HCT116 (cell line): Measurements from ENCODE around the gene LIN7B.
"Not testable (repeated sequence)": the region's sequence is repeated elsewhere in the genome, so short reads cannot be mapped to it uniquely, and the experiment has no call there.

Experiments used
- CEBPB ChIP-seq: IDR thresholded peaks from 2 replicates; pipeline ENCODE4 v1.6.1; 2012; ENCODE audit warnings: low read depth
- CTCF ChIP-seq, 3 experiments: fragments of 200-600 bp in 1 of 3; sonication (generic) in 1 of 3; IDR thresholded peaks in 2 of 3; conservative IDR thresholded peaks in 1 of 3; 2 replicates each; pipeline ENCODE4 v1.5.1; 2012 to 2017; ENCODE audit warnings: low read depth in 2 of 3, low read length in 2 of 3, antibody characterized with exemption in 1 of 3, borderline replicate concordance in 1 of 3, control low read depth in 1 of 3, mild to moderate bottlenecking in 1 of 3, mixed read lengths in 1 of 3, mixed run types in 1 of 3, moderate library complexity in 1 of 3; ENCODE audit not compliant: insufficient read depth in 1 of 3
- EZH2 ChIP-seq: fragments of 200-600 bp; sonication (generic); IDR thresholded peaks from 2 replicates; pipeline ENCODE4 v1.6.1; 2017; ENCODE audit warnings: antibody characterized with exemption, mixed run types
- EZH2phosphoT487 ChIP-seq: fragments of 200-600 bp; IDR thresholded peaks from 2 replicates; pipeline ENCODE4 v1.6.1; 2018; ENCODE audit warnings: antibody characterized with exemption, borderline replicate concordance
- POLR2A ChIP-seq: IDR thresholded peaks from 2 replicates; pipeline ENCODE4 v1.7.0; 2011; ENCODE audit warnings: borderline replicate concordance; ENCODE audit not compliant: insufficient read depth, insufficient read length; ENCODE audit errors: extremely low read depth
- POLR2AphosphoS5 ChIP-seq: IDR thresholded peaks from 2 replicates; pipeline ENCODE4 v1.6.1; 2011; ENCODE audit warnings: mild to moderate bottlenecking, low read depth, low read length, moderate library complexity
- RAD21 ChIP-seq: IDR thresholded peaks from 2 replicates; pipeline ENCODE4 v1.6.1; 2012; ENCODE audit warnings: low read depth, mild to moderate bottlenecking
- SRF ChIP-seq: IDR thresholded peaks from 2 replicates; pipeline ENCODE4 v1.6.1; 2012; ENCODE audit warnings: low read depth
- YY1 ChIP-seq: IDR thresholded peaks from 2 replicates; pipeline ENCODE4 v1.6.1; 2011; ENCODE audit warnings: low read length, low read depth, moderate library complexity, mild to moderate bottlenecking; ENCODE audit not compliant: insufficient replicate concordance; ENCODE audit errors: extremely low read depth
- TF ChIP-seq, protein P1 (sequence below): IDR thresholded peaks from 2 replicates; pipeline ENCODE4 v1.6.1; 2012; ENCODE audit warnings: low read depth

DNA sequence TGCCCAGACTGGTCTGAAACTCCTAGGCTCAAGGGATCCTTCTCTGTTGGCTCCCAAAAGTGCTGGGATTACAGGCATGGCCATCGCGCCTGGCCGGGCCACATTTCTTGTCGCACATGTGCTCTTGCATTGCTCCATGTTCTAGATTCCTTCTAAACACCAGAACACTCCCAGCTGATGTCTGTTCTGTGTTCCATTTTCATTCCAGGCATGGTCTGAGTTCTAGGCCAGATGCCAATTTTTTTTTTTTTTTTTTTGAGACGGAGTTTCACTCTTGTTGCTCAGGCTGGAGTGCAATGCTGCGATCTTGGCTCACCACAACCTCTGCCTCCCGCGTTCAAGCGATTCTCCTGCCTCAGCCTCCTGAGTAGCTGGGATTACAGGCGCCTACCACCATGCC, 7.7 kb downstream of the LIN7B start:
- not testable (repeated sequence) for TF ChIP-seq CTCF (IDR thresholded peaks at IDR 0.05 in 2 of 3, conservative IDR thresholded peaks at IDR 0.05 in 1 of 3; ENCODE audit: borderline replicate concordance in 1 of 3, insufficient read depth in 1 of 3, low read depth in 2 of 3, low read length in 2 of 3); EZH2; SRF; EZH2phosphoT487; POLR2AphosphoS5; POLR2A; YY1; RAD21; CEBPB
- TF ChIP-seq, protein P1, sequence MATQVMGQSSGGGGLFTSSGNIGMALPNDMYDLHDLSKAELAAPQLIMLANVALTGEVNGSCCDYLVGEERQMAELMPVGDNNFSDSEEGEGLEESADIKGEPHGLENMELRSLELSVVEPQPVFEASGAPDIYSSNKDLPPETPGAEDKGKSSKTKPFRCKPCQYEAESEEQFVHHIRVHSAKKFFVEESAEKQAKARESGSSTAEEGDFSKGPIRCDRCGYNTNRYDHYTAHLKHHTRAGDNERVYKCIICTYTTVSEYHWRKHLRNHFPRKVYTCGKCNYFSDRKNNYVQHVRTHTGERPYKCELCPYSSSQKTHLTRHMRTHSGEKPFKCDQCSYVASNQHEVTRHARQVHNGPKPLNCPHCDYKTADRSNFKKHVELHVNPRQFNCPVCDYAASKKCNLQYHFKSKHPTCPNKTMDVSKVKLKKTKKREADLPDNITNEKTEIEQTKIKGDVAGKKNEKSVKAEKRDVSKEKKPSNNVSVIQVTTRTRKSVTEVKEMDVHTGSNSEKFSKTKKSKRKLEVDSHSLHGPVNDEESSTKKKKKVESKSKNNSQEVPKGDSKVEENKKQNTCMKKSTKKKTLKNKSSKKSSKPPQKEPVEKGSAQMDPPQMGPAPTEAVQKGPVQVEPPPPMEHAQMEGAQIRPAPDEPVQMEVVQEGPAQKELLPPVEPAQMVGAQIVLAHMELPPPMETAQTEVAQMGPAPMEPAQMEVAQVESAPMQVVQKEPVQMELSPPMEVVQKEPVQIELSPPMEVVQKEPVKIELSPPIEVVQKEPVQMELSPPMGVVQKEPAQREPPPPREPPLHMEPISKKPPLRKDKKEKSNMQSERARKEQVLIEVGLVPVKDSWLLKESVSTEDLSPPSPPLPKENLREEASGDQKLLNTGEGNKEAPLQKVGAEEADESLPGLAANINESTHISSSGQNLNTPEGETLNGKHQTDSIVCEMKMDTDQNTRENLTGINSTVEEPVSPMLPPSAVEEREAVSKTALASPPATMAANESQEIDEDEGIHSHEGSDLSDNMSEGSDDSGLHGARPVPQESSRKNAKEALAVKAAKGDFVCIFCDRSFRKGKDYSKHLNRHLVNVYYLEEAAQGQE: not testable (repeated sequence)
